CD4-positive, alpha-beta T cell treated with Interleukin-21 for 1 hour (primary cell): ENCODE data around the gene HDAC4.
A peak's percentile ranks its signal among the peaks of the same experiment; 100 is the strongest.

Source experiments
- DNase-seq: peaks from one replicate; pipeline ENCODE4 v3.0.0-alpha.2; 2020

HDAC4 gene

GRCh38 chr2:239396881-239397681 is 3.7 kb downstream of the HDAC4 start:
- peak; percentile 59 for DNase-seq

DNA sequence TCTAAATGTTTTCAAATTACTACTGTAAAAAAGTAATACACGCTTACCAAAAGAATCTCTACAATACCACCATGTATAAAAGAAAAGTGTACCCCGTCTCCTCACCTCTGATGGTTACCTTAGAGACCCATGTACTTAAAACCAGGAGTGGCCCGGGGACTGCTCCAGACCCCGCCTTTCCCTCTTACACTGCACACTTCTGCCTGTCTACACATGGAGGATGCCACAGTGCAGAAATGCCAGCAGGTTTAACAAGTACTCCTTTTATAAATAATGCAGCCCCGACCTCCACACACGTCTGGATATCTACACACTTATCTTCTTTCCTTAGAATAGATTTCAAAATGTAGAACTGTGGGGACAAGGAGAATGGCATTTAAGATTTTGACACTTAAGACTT is 5.3 kb downstream of the HDAC4 start:
- DNase-seq = no peak

DNA sequence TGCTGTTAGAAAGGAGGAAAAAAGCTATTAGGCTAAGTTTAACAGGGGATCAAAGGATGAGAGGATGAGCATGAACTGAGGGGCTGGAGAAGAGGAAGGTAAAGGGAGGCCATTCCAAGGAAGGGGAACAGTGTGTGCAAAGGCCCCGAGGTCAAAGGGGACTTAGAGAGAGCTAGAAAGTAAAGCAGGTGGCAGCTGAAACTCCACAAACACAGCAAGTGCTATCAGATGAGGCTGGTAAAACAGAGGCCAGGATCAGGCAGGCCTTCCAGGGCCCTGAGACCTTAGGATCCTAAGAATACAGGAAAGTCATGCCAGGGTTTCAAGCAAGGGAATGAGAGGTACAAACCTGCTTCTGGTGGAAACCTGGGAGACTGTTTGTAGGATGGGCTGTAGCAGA is 5.8 kb downstream of the HDAC4 start:
- DNase-seq = no peak

DNA sequence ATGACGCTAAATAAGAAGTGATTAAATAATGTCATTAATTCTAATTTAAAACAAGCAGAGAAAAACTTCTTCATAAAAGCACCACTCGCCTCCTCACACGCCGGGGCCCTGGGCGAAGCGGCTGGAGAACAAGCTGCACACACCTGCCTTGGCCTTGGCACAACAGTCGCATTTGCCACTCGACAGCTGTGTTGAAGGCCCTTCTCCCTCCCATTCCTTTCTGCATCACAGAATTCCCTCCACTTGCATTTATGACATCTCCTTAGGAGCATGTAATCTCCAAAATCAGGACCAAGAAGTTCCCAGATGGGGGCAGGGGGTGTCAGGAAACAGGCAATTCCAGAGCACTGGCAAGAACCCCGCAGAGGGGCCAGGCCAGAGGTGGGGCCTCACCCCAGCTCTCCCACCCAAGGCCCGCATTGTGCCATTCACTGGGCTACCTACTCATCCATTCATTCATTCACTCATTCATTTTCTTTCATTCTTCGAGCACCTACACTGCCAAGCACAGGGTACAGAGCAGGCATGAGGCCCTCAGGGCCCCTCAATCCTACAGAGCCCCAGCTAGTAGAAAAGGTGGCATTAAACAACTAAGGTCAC is 6.4 kb downstream of the HDAC4 start:
- DNase-seq = no peak

DNA sequence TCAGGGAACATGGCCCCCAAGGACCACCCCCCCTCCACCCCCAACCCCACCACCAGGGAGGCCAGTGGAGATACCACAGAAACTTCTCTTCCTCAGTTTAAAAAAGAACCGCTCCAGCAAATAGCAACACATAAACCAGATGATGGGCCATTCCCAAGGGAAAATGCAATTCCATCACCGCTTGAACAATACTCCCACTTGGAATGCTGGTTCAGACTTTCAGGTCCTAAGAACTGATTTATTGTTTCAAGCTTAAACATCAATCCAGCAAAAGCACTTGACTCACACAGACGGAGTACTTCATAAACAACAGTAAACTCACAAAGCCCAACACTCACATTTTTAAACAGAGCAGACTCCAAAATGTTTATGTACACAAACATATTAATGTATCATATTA is 6.9 kb downstream of the HDAC4 start:
- no peak for DNase-seq

GRCh38 chr2:239393388-239393940 is 7.4 kb downstream of the HDAC4 start:
- DNase-seq = no peak

- no peak for DNase-seq
Measured at GRCh38 chr2:239392688-239393387, 8.0 kb downstream of the HDAC4 start.

DNA sequence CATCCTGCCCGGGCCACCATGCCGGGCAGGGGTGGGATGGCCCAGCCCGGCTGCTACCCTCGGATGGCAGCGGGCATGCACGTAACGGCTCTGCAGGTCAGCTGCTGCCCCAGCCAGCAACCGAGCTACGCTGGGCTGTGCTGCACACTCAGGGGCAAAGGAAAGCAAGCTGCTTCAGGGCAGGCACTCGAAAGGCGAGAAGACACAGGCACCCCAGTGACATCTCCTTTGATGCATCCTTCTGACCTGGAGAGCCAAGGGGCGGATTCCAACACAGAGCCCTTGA is 8.8 kb downstream of the HDAC4 start:
- DNase-seq = no peak

DNA sequence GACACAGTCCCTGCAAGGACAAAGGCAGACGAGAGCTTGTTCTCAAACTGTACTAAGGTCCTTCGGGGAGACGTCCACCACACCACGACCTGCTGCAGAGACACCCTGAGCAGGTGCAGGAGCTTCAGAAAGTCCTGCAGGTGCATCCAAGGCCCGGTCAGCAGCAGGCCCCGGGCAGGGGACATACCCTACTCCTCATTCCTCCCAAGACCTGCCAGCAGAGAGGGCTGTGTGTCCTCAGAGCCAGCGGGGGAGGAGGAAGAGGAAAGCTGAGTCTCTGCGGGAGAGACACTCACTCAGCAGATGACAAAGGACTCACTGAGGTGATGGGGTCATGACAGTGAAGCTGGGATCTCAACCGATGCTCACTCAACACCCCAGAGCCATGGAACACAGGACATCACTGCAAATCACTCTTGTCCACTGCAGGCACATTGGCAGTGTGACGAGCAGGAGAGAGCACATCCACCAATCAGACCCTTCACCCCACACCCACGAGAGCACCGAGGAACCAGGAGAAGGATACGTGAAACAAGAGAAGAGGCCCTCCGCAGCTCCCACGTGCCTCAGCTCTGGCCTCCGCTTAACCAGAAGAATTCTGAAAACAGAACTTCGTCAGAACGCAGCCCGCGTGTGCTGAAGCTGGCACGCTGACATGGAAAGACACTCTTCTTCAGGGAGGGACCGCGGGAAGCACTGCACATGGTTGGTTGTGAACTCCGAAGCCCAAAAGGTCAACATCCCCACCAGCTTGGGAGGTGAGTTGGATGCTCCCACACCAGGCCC is 9.3 kb downstream of the HDAC4 start:
- no peak for DNase-seq

DNA sequence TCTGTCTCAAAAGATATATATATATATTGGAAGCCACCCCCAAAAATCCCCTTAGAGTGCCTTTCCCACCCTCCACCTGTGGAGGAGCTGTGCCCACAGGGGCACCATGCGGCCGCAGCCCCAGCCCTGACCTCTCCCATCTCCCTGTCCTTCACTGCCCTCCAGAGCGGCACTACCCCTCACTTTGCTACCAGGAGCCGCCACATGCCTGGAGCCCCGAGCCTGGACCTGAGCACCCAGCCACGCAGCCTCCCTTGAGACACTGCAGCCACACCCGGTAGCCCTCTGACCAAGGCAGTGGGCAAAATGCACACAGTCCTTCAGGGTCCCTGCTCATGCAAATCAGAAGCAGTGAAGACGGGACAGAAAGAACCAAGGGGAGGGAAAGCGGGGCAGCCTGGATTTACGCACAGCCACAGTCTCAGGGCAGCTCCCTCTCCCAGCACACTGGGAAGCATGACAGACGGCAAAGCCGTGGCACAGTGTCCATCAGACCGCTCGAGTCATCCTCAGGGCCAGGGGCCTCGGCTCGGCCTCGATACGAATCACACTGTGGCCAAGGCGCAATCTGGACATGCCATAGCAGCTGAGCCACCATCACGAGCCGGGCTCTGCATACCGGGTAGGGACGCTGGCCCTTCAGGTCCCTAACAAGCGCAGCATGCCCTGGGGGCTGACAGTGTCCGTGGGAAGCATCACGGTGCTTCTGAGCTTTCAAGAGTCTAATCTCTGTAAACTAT is 10.1 kb downstream of the HDAC4 start:
- DNase-seq = no peak

DNA sequence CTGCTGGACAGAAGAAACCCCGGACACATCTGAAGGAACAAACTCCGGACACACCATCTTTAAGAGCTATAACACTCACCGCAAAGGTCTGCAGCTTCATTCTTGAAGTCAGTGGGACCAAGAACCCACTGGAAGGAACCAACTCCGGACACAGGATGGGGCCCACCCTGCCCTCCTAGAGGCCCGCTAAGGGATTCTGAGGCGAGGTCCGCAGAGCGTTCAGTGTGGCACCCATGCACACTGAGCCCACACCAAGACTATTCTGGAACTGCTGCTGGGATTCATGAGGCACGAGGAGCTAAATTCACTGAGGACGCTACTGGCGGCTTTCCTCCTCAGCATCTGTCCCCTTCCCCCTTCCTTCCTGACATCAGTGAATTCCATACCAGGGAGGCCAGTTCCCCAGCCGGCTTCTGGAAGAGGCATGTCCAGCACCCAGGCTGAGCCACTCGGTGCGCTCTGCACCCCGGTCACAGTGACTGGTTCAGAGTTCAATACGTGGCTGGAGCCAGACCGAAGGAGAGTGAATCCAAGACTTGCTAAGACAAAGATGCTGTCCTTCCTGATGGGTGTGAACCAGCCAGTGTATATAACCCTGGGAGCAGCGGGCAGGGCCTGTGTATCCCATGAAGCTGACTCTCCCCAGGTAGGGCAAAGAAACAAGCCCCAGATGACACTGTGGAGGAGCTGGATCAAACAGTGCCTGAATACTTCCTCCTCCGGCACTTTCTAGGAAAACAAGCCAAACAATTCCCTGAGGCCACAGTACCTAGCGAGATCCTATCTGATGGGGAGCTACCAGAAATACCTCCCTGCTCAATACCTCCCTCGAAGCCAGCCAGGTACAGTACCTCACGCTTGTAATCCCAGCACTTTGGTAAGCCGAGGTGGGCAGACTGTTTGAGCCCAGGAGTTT is 11.1 kb downstream of the HDAC4 start:
- no peak for DNase-seq

- DNase-seq = no peak
Measured at GRCh38 chr2:239388236-239389151, 12.3 kb downstream of the HDAC4 start.

- DNase-seq = no peak
Measured at GRCh38 chr2:239387811-239388210, 13.0 kb downstream of the HDAC4 start.

- no peak for DNase-seq
Measured at GRCh38 chr2:239386872-239387445, 13.9 kb downstream of the HDAC4 start.

- no peak for DNase-seq
Measured at GRCh38 chr2:239386001-239386670, 14.7 kb downstream of the HDAC4 start.

DNA sequence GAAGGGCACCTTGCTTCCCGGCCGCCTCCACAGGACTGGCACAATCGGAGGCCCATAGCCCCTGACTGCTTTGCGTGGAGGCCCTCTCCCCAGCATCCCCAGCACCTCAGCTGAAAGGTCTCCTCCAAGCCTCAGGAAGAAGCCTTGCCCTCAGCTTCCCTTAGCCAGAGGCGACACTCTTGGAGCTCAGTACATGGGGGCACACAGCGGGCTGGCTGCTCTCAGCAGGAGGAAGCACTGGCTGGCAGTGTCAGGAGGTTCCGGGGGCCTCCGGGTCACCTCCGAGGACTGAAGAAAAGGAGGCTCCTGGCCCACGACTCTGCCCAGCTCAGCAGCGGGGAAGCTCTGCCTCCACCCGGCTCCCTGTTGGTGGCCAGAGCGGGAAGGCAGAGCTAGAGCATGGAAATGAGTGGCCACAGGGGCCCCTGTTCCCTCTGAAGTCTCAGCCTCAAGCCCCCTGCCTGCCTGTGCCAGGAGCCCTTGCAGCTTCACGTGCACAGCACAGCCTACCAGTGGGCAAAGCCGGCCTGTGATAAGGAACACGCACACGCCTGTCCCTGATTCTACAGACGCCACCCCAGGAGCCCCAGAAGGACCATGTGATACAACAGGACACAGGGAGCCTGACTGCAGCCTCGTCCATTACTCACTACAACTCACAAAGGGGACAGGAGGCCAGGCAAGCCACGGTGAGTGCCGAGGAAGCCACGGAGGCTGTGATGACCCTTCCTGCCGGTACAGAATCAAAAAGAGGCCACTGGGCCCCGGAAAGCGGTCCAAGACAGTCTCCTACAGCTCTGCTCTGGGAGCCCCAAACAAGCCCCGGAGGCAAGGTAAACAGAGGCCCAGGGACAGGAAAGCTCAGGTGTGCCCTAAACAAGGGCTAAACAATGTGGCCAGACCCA is 15.5 kb downstream of the HDAC4 start:
- no peak for DNase-seq

DNA sequence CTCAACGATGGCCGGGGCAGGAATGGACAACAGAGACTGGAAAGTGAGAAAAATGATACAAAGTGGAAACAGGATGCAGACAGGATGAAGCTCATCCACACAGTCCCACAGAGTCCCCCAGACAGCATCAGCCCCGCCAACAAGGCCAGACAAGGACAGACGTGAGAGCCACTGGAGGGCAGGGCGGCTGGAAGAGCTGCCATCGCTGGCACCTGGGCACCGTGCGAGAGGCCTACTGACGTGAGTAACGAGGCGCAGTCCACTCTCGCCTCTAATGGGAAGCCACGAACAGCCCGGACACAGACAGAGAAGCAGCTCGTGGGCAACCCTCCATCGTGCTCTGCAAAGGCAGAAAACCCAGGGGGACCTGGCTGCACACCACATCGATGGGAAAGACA is 17.1 kb downstream of the HDAC4 start:
- DNase-seq = no peak
